22Rv1 (cell line): ENCODE results near the gene TLE6.

Experiments used
- ZFX ChIP-seq: fragments of 450-650 bp; IDR thresholded peaks from 2 replicates; pipeline ENCODE4 v1.6.1; 2017; ENCODE audit warnings: antibody characterized with exemption, borderline replicate concordance
- TF ChIP-seq, protein P1 (sequence below): fragments of 450-650 bp; IDR thresholded peaks from 2 replicates; pipeline ENCODE4 v1.5.1; 2017; ENCODE audit warnings: mild to moderate bottlenecking

DNA sequence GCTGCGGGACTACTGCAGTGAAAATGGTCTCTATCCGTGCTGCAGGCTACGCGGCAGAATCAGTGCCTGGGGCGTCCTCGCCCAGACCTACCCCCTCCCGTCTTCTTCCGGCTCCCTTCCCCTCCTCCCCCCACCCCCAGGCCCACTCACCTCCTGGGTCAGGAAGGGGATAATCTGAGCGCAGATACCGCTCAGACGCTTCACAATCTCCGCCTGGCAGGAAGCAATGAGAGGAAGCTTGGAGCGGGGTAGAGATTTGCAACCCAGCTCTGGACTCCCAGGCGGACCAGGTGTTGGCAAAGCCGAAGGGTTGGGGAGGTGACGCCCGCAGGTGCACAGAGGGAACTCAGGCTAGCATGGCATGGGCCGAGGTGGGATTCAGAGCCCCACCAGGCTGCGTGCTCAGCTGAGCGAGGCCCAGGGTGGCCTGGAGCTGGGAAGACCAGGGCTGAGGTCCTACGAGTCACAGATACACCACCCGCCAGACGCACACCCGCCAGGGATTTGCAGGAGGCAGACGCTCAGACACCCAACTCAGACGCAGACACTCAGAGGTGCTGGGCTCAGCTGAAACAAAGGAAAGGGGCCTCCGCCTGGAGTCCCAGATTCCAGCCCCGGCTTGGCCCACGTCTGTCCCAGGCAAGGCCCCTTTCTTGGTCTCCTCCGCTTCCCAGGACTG is 47.6 kb downstream of the TLE6 start:
- TF ChIP-seq, protein P1, sequence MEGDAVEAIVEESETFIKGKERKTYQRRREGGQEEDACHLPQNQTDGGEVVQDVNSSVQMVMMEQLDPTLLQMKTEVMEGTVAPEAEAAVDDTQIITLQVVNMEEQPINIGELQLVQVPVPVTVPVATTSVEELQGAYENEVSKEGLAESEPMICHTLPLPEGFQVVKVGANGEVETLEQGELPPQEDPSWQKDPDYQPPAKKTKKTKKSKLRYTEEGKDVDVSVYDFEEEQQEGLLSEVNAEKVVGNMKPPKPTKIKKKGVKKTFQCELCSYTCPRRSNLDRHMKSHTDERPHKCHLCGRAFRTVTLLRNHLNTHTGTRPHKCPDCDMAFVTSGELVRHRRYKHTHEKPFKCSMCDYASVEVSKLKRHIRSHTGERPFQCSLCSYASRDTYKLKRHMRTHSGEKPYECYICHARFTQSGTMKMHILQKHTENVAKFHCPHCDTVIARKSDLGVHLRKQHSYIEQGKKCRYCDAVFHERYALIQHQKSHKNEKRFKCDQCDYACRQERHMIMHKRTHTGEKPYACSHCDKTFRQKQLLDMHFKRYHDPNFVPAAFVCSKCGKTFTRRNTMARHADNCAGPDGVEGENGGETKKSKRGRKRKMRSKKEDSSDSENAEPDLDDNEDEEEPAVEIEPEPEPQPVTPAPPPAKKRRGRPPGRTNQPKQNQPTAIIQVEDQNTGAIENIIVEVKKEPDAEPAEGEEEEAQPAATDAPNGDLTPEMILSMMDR: no peak
- TF ChIP-seq ZFX: no peak
